NCI-H1105 (cell line): ENCODE measurements around the gene CERS6.

Experiments used
- DNase-seq: peaks from one replicate; lab custom pipeline; 2025; lab: John Stamatoyannopoulos, UW

Gene CERS6

GRCh38 chr2:168441214-168441872, 14.7 kb upstream of the CERS6 start:
- DNase-seq, result no peak

GRCh38 chr2:168443818-168444217, 12.3 kb upstream of the CERS6 start:
- no peak for DNase-seq

DNA sequence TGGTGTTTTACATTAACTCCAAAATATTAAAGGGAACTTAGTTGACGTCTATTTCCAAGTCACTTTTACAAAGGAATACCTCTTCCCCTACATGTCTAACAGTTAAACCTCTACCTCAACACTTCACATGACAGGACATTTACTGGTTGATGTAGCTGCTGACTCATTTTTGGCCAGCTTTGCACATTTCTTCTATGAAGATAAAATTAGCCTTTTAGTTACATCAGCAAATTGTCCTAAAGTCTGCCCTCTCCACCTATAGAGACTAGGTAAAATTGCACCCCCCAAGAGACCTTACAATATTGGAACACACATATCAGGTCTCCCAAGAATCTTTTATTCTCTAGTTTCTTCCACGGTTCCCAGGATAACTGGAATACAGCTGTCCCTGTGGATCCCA, 10.1 kb upstream of the CERS6 start:
- no peak for DNase-seq

DNA sequence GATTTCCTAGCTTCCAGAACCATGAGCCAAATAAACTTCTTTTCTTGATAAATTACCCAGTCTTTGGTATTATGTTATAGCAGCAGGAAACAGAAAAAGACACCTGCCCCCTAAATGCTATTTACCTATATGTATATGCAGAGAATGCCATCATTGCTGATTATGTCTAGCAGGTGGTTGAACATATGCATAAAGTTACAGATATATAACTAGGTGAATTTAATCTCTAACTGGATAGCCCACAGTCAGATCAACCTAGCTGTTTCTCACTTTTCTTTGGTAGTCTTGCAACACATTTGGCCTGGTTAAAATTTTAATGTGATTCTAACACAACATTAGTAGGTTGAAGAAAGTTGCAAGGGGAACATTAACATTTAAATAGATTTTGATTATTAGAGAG, 7.1 kb upstream of the CERS6 start:
- DNase-seq, result no peak

- no peak for DNase-seq
These were observed 6.7 kb upstream of the CERS6 start for GRCh38 chr2:168449419-168449818.

- DNase-seq, result no peak
These were observed 5.9 kb upstream of the CERS6 start for GRCh38 chr2:168450171-168450570.

- DNase-seq, result no peak
These were observed 5.3 kb upstream of the CERS6 start for GRCh38 chr2:168450732-168451131.

- DNase-seq, result no peak
These were observed 3.3 kb upstream of the CERS6 start for GRCh38 chr2:168452781-168453180.

DNA sequence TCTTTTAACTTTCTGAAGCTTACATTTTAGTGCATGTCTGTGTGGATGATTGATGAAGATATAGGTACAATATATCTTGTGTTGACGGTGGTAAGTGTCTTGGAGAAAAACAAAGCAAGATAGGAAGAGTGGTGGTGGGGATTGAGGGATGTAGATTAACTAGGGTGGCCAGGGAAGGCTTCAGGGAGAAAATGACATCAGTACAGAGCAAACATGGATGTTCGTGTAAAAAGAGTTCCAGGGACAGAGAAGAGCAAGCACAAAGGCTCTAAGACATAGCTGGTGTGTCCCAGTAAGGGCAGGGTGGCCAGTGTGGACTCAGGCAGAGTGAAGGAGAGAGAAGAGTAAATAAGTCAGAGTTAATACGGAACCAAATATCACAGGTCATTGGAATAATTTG, 2.7 kb upstream of the CERS6 start:
- no peak for DNase-seq

GRCh38 chr2:168454737-168455644, 1.1 kb upstream of the CERS6 start:
- no peak for DNase-seq

DNA sequence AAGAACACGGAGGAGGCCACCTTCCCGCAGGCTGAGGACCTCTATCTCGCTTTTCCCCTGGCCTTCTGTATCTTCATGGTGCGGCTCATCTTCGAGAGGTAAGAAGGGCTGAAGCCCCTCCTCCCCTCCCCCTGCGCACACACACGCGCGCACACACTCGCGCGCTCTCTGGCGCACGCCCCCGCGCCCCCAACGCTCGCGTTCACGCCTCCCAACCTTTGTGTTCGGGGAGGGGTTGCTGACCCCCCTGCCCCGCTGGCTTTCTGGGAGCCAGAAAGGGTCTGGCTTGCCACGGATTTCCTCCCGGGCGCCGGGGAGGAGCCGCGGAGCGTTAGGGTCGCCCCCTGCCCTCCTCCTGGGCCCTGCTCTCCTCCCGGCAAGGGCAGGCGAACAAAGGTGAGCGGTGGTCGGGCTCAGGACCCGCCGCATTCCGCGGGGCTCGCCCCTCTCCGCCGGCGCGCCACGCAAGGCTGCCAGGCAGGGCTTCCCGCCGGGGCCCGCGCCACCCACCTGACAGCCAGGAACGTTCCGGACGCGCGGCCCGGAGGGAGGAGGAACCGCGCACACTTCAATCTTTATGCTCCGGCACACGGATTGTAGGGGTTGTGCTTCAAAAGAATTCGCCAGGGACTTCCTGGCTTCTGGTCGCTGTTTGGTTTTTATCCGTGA, 583 bp downstream of the CERS6 start:
- peak; percentile 47 for DNase-seq

GRCh38 chr2:168457190-168457895, 1.3 kb downstream of the CERS6 start:
- no peak for DNase-seq

GRCh38 chr2:168458139-168458538, 2.1 kb downstream of the CERS6 start:
- no peak for DNase-seq

- DNase-seq, result no peak
These were observed 3.2 kb downstream of the CERS6 start for GRCh38 chr2:168459256-168459655.

DNA sequence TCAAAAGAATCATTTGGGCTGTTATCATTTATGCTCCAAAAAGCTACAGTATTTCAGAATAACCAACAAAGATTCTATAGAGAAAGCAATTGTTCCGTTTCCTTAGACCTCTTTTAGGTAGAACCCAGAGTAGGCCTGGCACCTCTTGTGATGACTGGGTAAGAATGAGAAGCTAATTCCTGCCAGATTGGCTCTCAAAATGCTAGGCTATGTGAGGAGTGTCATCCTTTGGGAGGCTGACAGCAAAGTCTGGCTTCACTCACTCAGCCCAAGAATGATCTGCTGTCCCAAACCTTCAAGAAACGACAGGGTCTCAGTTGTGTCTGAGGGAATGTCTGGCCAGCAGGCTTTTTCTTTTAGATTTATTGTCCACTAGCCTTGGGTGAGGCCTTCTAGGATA, 4.5 kb downstream of the CERS6 start:
- no peak for DNase-seq

DNA sequence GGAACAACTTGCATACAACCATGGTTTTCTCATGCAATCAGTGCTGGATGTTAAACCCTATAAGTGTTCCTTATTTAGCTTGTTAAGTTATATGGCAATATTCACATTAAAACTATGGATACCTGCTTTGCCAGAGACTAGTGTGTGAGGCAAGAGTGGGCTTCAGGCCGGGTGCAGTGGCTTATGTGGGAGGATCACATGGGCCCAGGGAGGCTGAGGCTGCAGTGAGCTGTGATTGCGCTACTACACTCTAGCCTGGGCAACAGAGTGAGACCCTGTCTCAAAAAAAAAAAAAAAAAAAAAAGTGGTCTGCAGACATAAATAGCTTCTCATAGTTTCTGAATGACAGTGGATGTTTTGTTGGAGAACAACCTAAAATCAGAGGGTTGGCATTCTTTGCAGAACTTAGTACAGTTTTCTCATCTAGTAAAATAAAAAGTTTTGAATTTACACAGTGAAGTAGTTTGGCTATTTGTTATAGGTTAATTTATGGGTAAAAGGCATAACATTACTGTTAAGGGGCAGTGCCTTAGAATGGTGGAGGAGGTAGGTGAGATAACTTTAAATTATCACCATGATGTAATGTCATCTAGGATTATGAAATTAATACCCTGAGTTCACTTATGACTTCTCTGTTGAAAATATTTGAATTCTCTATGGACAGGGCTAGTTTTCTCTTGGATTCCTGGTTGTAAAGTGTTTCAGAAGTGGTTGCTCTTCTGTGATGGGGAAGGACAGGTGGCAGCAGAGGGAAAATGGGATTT, 5.3 kb downstream of the CERS6 start:
- no peak for DNase-seq

DNA sequence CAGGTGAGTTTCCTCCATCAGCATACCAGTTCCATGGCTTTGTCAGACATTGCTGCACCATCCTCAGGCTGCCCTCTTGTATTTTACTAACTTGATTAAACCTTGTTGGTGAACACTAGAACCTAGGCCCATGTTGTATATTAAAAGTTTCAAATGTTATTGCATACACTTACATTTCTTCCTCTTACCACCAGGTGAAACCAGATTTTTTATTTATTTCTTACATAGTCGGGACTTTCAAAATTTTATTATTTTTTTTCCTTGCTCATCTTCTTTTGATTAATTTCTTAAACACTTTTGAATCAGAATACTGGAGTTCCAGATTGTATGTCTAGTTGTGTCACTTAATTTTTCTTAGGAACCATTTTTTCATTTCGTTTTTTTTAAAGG, 5.9 kb downstream of the CERS6 start:
- no peak for DNase-seq

DNA sequence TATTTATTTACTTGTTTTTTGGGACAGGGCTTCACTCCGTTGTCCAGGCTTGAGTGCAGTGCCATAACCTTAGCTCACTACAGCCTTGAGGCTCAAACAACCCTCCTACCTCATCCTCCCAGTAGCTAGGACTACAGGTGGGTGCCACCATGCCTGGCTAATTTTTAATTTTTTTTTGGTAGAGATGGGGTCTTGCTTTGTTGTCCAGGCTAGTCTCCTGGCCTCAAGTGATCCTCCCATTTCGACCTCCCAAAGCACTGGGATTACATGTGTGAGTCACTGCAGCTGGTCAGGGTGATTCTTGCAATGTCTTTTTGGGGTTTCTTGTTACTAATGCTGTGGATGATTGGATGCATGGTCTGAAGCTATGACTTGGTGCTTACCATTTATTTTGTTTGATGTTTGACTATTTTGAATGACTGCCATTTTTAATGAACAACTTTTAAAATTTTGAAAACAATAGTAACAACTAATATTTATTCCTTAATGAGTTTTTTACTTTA, 6.5 kb downstream of the CERS6 start:
- DNase-seq, result no peak

DNA sequence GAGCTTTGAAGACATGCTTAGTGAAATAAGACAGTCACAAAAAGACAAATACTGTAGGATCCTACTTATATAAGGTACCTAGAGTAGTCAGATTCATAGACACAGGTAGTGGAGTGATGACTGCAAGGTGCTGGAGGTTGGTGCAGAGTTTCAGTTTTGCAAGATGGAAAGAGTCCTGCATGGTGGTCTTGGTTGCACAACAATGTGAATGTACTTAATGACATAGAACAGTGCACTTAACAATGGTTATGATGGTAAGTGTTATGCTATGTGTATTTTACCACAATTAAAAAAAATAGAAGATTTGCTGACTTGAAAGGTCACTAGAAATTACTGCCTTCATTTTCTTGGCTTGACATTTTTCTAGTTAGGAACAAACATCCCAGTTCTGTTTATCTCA, 9.5 kb downstream of the CERS6 start:
- no peak for DNase-seq

GRCh38 chr2:168466190-168466737, 10.2 kb downstream of the CERS6 start:
- no peak for DNase-seq
